PC-3 (cell line): ENCODE measurements around the gene COL12A1. TPM values are rescaled to one million over a fixed set of nuclear protein-coding genes. Genes with fewer than 3 reads are reported as not detected.

Experiments used
- ATAC-seq: fragments of 200-7000 bp; cut with Tn5 transposase; 2 replicates; pipeline ENCODE4 v1.9.1; 2020; ENCODE audit warnings: mild to moderate bottlenecking, moderate library complexity
- BruUV-seq: library from RNA; stranded (reverse); fragments of 400-500 nt; replicated peaks from 2 replicates; lab custom pipeline; 2021; lab: Mats Ljungman, UMichigan
- CTCF ChIA-PET: fragments of 300-600 bp; sonication (Branson Sonifier 250); formaldehyde crosslinking; loops from one replicate; lab custom pipeline; 2022; ENCODE audit warnings: antibody characterized with exemption; lab: Charles Lee
- POLR2A ChIA-PET: fragments of 300-600 bp; sonication (Branson Sonifier 250); formaldehyde crosslinking; loops from one replicate; lab custom pipeline; 2022; ENCODE audit warnings: antibody characterized with exemption; ENCODE audit not compliant: unreplicated experiment; lab: Charles Lee
- DNase-seq: peaks from one replicate; pipeline ENCODE4 v3.0.0-alpha.2; 2015
- H2AFZ ChIP-seq: fragments of 300-600 bp; sonication (generic); 2 replicates; pipeline ENCODE4 v1.6.0; 2016; ENCODE audit warnings: antibody characterized with exemption, low read length
- H3F3A ChIP-seq: fragments of 300-600 bp; sonication (generic); one replicate; pipeline ENCODE4 v1.6.0; 2017; ENCODE audit warnings: antibody characterized with exemption, low read length, control low read depth, mild to moderate bottlenecking; ENCODE audit not compliant: unreplicated experiment
- H3K27ac ChIP-seq: fragments of 300-600 bp; sonication (generic); 2 replicates; pipeline ENCODE4 v1.5.1; 2016; ENCODE audit warnings: mild to moderate bottlenecking, low read length
- H3K27me3 ChIP-seq: fragments of 300-600 bp; sonication (generic); 2 replicates; pipeline ENCODE4 v1.6.1; 2016; ENCODE audit warnings: low read length, mixed read lengths
- H3K36me3 ChIP-seq: fragments of 300-600 bp; sonication (generic); 2 replicates; pipeline ENCODE4 v1.6.1; 2016; ENCODE audit warnings: low read depth, mixed run types, low read length, mixed read lengths
- H3K4me1 ChIP-seq: fragments of 300-600 bp; sonication (generic); 2 replicates; pipeline ENCODE4 v1.5.1; 2016; ENCODE audit warnings: low read length; ENCODE audit not compliant: insufficient read depth
- H3K4me2 ChIP-seq: fragments of 300-600 bp; sonication (generic); 2 replicates; pipeline ENCODE4 v1.6.0; 2016; ENCODE audit warnings: low read length
- H3K4me3 ChIP-seq: fragments of 300-600 bp; sonication (generic); 2 replicates; pipeline ENCODE4 v1.5.1; 2016; ENCODE audit warnings: mild to moderate bottlenecking, low read length, mixed read lengths
- H3K79me2 ChIP-seq: fragments of 300-600 bp; sonication (generic); 2 replicates; pipeline ENCODE4 v1.6.1; 2017; ENCODE audit warnings: low read length, mixed read lengths
- H3K9ac ChIP-seq: fragments of 300-600 bp; sonication (generic); 2 replicates; pipeline ENCODE4 v1.6.0; 2016; ENCODE audit warnings: mild to moderate bottlenecking, low read length
- H3K9me2 ChIP-seq: fragments of 300-600 bp; sonication (generic); replicated peaks from 2 replicates; pipeline ENCODE4 v1.6.1; 2016; ENCODE audit warnings: mixed run types, low read length, mixed read lengths
- H3K9me3 ChIP-seq: fragments of 300-600 bp; sonication (generic); 2 replicates; pipeline ENCODE4 v1.6.1; 2016; ENCODE audit warnings: low read length, mixed read lengths
- H4K20me1 ChIP-seq: fragments of 300-600 bp; sonication (generic); 2 replicates; pipeline ENCODE4 v1.6.1; 2016; ENCODE audit warnings: low read length, mixed read lengths
- EZH2 ChIP-seq: fragments of 300-600 bp; sonication (generic); IDR thresholded peaks from one replicate; pipeline ENCODE4 v1.6.1; 2017; ENCODE audit warnings: antibody characterized with exemption, mild to moderate bottlenecking, low read length; ENCODE audit not compliant: unreplicated experiment
- EZH2phosphoT487 ChIP-seq: fragments of 300-600 bp; sonication (generic); IDR thresholded peaks from 2 replicates; pipeline ENCODE4 v1.6.1; 2018; ENCODE audit warnings: mild to moderate bottlenecking, antibody characterized with exemption, low read length, borderline replicate concordance
- intact Hi-C: fragments of 100-400 bp; cut with micrococcal nuclease; formaldehyde crosslinking; loops from 2 replicates; pipeline ENCODE4 v1.9.0; 2023
- total RNA-seq: library from RNA; depleted of rRNA; stranded (reverse); fragments of >200 nt; gene quantifications from 2 replicates; pipeline ENCODE4 v1.2.3, GENCODE V29; 2014
- TF ChIP-seq, protein P1 (sequence below): fragments of 300-600 bp; sonication (generic); conservative IDR thresholded peaks from 2 replicates; pipeline ENCODE4 v1.5.1; 2017; ENCODE audit warnings: antibody characterized with exemption, low read depth, mild to moderate bottlenecking, low read length

Gene COL12A1
- total RNA-seq, 1 experiment from 2014 or later: 24.2 TPM

DNA sequence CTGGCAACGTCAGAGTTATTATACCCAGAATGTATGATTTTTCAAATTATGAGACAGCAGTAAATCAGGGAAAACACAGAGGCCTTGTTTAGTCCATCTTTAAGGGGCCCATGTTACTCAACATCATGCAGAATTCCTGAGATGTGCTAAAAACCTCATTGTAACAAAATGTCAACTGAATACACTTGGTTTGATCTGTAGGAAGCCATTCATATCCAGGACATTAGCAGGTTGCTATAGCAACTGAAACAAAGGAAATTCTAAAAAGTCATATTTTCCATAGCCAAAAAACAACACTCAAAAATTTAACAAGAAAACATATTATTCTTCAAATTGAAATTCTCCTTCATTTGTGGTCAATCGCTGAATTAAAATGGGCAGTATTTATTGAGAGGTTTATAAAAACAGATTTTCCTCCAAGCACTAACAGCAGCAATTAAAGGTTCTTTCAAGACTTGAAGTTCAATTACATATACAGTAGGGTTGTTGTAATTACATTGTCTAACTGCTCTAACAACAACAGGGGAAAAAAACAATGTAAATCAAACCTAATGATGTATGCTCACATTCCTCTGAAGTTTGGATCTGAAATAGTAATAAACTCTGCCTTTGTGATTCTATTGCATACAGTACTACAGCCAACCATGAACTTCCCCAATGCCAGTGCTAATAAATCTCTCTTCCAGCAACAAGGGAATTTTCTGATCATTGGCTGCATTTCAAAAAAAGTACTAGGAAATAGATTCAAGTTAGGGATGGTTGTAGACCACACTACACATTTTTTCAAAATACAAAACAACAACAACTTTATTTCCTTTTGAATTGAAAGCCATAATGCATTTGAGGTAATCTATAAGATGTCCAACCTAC lies 34.9 kb downstream of the COL12A1 start:
- Histone ChIP-seq H3K9ac (no peak overlapping the region), H3K36me3 (no peaks in the 10 kb centered on the region), H3K27me3 (no peaks in the 10 kb centered on the region), H3K9me3 (no peaks in the 10 kb centered on the region), H3K4me3 (no peak overlapping the region), H3K79me2 (no peaks in the 10 kb centered on the region), H2AFZ (no peak overlapping the region), H3K9me2 (no peaks in the 10 kb centered on the region), H3F3A (no peaks in the 10 kb centered on the region), H4K20me1 (no peaks in the 10 kb centered on the region), H3K4me2 (no peak overlapping the region), H3K27ac (no peak overlapping the region), H3K4me1 (no peaks in the 10 kb centered on the region)
- DNase-seq (no peak), ATAC-seq (no peak)
- BruUV-seq: no TSS peak
- TF ChIP-seq, protein P1, sequence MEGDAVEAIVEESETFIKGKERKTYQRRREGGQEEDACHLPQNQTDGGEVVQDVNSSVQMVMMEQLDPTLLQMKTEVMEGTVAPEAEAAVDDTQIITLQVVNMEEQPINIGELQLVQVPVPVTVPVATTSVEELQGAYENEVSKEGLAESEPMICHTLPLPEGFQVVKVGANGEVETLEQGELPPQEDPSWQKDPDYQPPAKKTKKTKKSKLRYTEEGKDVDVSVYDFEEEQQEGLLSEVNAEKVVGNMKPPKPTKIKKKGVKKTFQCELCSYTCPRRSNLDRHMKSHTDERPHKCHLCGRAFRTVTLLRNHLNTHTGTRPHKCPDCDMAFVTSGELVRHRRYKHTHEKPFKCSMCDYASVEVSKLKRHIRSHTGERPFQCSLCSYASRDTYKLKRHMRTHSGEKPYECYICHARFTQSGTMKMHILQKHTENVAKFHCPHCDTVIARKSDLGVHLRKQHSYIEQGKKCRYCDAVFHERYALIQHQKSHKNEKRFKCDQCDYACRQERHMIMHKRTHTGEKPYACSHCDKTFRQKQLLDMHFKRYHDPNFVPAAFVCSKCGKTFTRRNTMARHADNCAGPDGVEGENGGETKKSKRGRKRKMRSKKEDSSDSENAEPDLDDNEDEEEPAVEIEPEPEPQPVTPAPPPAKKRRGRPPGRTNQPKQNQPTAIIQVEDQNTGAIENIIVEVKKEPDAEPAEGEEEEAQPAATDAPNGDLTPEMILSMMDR: no peak
- TF ChIP-seq EZH2: no peak
- no peak for TF ChIP-seq EZH2phosphoT487
- ChIA-PET POLR2A (no interaction called here), CTCF (no interaction called here)
- intact Hi-C loops: no loop called here

DNA sequence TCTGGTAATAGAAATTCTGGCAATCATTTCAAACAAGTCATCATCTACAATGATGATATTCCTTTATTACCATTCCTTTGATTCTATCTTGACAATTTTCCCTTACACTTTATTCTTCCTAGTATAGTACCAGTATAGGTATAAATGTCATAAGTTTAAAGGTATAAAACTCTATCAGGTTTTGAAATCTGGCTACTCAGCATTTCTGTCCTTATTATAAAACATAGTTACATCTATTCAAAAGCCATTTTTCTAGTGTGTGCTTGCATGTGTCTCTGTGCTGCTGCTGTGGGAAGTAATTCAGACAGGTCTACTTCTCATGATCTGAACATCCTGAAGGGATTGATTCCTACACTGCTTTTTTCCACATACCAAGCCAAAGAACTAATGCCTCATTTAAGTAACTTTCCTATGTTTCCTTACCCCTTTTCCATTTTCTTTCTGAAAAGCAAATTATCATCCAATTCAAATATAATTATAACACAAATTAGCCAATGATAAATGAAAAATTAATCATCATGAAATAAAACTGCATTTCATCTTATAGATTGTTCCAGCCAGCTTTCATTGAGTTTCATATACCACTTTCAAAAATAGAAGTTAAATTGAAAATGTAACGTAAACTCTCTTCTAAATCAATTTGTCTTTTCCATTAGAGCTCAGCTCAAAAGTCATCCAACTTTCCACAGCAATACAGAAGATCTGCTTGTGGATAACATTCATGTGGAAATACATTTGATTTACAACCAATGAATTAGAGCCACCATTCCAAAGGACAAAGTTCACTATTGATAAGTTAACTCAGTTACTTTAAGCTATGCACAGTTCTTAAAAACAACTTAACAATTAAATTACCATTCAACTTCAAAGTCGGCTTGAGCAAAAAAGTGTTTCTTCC lies 35.9 kb downstream of the COL12A1 start:
- ChIA-PET POLR2A (no interaction called here), CTCF (no interaction called here)
- no peak for ATAC-seq
- BruUV-seq: no TSS peak
- no peaks in the 10 kb centered on the region for H3K9me3 ChIP-seq
- intact Hi-C loops: no loop called here
- no peaks in the 10 kb centered on the region for H3K27me3 ChIP-seq
- no peaks in the 10 kb centered on the region for H4K20me1 ChIP-seq
- no peak overlapping the region for H3K27ac ChIP-seq
- H3K79me2 ChIP-seq: no peaks in the 10 kb centered on the region
- no peaks in the 10 kb centered on the region for H3F3A ChIP-seq
- no peak overlapping the region for H3K4me2 ChIP-seq
- H3K9me2 ChIP-seq: no peaks in the 10 kb centered on the region
- H3K9ac ChIP-seq: no peak overlapping the region
- DNase-seq: no peak
- no peak overlapping the region for H3K4me3 ChIP-seq
- no peaks in the 10 kb centered on the region for H3K36me3 ChIP-seq
- no peaks in the 10 kb centered on the region for H3K4me1 ChIP-seq
- no peak overlapping the region for H2AFZ ChIP-seq
- TF ChIP-seq EZH2: no peak
- TF ChIP-seq, protein P1: no peak
- no peak for TF ChIP-seq EZH2phosphoT487
